Measurements from ENCODE around the gene PIK3R5. TPM values are rescaled to one million over a fixed set of nuclear protein-coding genes. Genes with fewer than 3 reads are reported as not detected.

Gene PIK3R5
- total RNA-seq, 1 experiment from 2014 or later, result not detected

- CTCF ChIA-PET, result no interaction called here
- H3K4me1 Mint-ChIP-seq (ENCODE audit: low read depth, unreplicated experiment), result no peaks in the 10 kb centered on the region
- BruUV-seq (replicated peaks), result no TSS peak
- peaks cover 5% of the 10 kb centered on the region for H3K36me3 Mint-ChIP-seq (ENCODE audit: insufficient read depth, unreplicated experiment)
- H3K27ac Mint-ChIP-seq (ENCODE audit: unreplicated experiment), result no peak overlapping the region
- intact Hi-C loops (cut with micrococcal nuclease; ENCODE audit: unreplicated experiment), result no loop called here
- peaks cover 42% of the 10 kb centered on the region for H3K27me3 Mint-ChIP-seq (ENCODE audit: unreplicated experiment)
- no peaks in the 10 kb centered on the region for H3K9me3 Mint-ChIP-seq (ENCODE audit: low read depth, unreplicated experiment)
- H3K4me3 Mint-ChIP-seq (ENCODE audit: low read depth, unreplicated experiment), result no peak overlapping the region
- DNase-seq, result no peak
- TF ChIP-seq CTCF (IDR thresholded peaks at IDR 0.05; ENCODE audit: unreplicated experiment), result no peak
Measured at GRCh38 chr17:8963014-8963413, 2.5 kb downstream of the PIK3R5 start.

GRCh38 chr17:8961829-8962228 lies 3.7 kb downstream of the PIK3R5 start:
- BruUV-seq (replicated peaks), result no TSS peak
- H3K4me3 Mint-ChIP-seq (ENCODE audit: low read depth, unreplicated experiment), result no peak overlapping the region
- no peaks in the 10 kb centered on the region for H3K9me3 Mint-ChIP-seq (ENCODE audit: low read depth, unreplicated experiment)
- no peak for DNase-seq
- H3K27me3 Mint-ChIP-seq (ENCODE audit: unreplicated experiment), result peaks cover 45% of the 10 kb centered on the region
- CTCF ChIA-PET, result no interaction called here
- intact Hi-C loops (cut with micrococcal nuclease; ENCODE audit: unreplicated experiment), result no loop called here
- no peak for TF ChIP-seq CTCF (IDR thresholded peaks at IDR 0.05; ENCODE audit: unreplicated experiment)
- no peak overlapping the region for H3K27ac Mint-ChIP-seq (ENCODE audit: unreplicated experiment)
- no peaks in the 10 kb centered on the region for H3K4me1 Mint-ChIP-seq (ENCODE audit: low read depth, unreplicated experiment)
- peaks cover 5% of the 10 kb centered on the region for H3K36me3 Mint-ChIP-seq (ENCODE audit: insufficient read depth, unreplicated experiment)

GRCh38 chr17:8960325-8961140 lies 5.0 kb downstream of the PIK3R5 start:
- H3K4me3 Mint-ChIP-seq (ENCODE audit: low read depth, unreplicated experiment), result no peak overlapping the region
- H3K36me3 Mint-ChIP-seq (ENCODE audit: insufficient read depth, unreplicated experiment), result peaks cover 5% of the 10 kb centered on the region
- no peak overlapping the region for H3K27ac Mint-ChIP-seq (ENCODE audit: unreplicated experiment)
- no peak for TF ChIP-seq CTCF (IDR thresholded peaks at IDR 0.05; ENCODE audit: unreplicated experiment)
- CTCF ChIA-PET, result no interaction called here
- no peaks in the 10 kb centered on the region for H3K4me1 Mint-ChIP-seq (ENCODE audit: low read depth, unreplicated experiment)
- H3K9me3 Mint-ChIP-seq (ENCODE audit: low read depth, unreplicated experiment), result no peaks in the 10 kb centered on the region
- peaks cover 58% of the 10 kb centered on the region for H3K27me3 Mint-ChIP-seq (ENCODE audit: unreplicated experiment)
- intact Hi-C loops (cut with micrococcal nuclease; ENCODE audit: unreplicated experiment), result no loop called here
- BruUV-seq (replicated peaks), result no TSS peak
- DNase-seq, result no peak

GRCh38 chr17:8959312-8959918 lies 6.1 kb downstream of the PIK3R5 start:
- CTCF ChIA-PET, result no interaction called here
- intact Hi-C loops (cut with micrococcal nuclease; ENCODE audit: unreplicated experiment), result no loop called here
- Mint-ChIP-seq H3K4me1 (ENCODE audit: low read depth, unreplicated experiment) (no peaks in the 10 kb centered on the region), H3K4me3 (ENCODE audit: low read depth, unreplicated experiment) (no peak overlapping the region), H3K27me3 (ENCODE audit: unreplicated experiment) (peaks cover 70% of the 10 kb centered on the region), H3K9me3 (ENCODE audit: low read depth, unreplicated experiment) (peaks cover 3% of the 10 kb centered on the region), H3K27ac (ENCODE audit: unreplicated experiment) (no peak overlapping the region), H3K36me3 (ENCODE audit: insufficient read depth, unreplicated experiment) (peaks cover 5% of the 10 kb centered on the region)
- BruUV-seq (replicated peaks), result no TSS peak
- no peak for TF ChIP-seq CTCF (IDR thresholded peaks at IDR 0.05; ENCODE audit: unreplicated experiment)
- DNase-seq, result no peak

All from Calu3 (cell line).